Activated CD8-positive, alpha-beta memory T cell treated with anti-CD3 and anti-CD28 coated beads for 48 hours (primary cell): Measurements from ENCODE around the gene MUC5B.
"Not testable (repeated sequence)": the region's sequence is repeated elsewhere in the genome, so short reads cannot be mapped to it uniquely, and the experiment has no call there.

ENCODE experiments used
- DNase-seq, 3 experiments: peaks; one replicate each; pipeline ENCODE4 v3.0.0-alpha.2; 2020; ENCODE audit warnings: low read depth in 2 of 3, low spot score in 2 of 3

The MUC5B gene

GRCh38 chr11:1222491-1223345 lies at the start of gene MUC5B:
Gene MUC5B (plus strand): TSS chr11:1223066. CDS start chr11:1223124, 58 bp downstream.
- DNase-seq = no peak

- not testable (repeated sequence) for DNase-seq
Observed at GRCh38 chr11:1173396-1173795, 49.5 kb upstream of the MUC5B start.

DNA sequence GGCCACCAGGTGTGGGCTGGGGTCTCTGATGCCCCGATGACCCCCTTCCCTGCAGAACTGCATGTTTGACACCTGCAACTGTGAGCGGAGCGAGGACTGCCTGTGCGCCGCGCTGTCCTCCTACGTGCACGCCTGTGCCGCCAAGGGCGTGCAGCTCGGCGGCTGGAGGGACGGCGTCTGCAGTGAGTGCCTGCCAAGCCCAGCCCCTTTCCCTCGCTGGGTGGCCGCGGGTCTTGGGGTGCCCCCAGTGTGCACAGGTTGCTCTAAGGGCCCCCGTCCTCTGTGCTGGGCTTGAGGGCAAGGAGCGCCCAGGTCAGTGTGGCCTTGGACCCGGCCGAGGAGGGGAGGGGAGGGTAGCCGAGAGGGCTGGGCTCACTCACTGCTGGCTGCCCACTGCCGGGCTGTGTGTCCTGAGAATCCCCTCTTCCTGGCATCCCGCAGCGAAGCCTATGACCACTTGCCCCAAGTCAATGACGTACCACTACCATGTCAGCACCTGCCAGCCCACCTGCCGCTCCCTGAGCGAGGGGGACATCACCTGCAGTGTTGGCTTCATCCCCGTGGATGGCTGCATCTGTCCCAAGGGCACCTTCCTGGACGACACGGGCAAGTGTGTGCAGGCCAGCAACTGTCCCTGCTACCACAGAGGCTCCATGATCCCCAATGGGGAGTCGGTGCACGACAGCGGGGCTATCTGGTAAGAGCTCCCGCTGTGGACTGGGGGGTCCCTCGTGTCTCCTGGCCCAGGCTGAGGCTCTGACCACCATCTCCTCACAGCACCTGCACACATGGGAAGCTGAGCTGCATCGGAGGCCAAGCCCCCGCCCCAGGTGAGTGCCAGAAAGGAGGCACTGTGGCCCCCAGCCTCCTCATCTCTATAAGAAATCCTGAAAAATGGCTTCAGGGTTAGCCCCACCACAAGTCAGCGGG lies 48.2 kb upstream of the MUC5B start:
- DNase-seq = no peak

DNA sequence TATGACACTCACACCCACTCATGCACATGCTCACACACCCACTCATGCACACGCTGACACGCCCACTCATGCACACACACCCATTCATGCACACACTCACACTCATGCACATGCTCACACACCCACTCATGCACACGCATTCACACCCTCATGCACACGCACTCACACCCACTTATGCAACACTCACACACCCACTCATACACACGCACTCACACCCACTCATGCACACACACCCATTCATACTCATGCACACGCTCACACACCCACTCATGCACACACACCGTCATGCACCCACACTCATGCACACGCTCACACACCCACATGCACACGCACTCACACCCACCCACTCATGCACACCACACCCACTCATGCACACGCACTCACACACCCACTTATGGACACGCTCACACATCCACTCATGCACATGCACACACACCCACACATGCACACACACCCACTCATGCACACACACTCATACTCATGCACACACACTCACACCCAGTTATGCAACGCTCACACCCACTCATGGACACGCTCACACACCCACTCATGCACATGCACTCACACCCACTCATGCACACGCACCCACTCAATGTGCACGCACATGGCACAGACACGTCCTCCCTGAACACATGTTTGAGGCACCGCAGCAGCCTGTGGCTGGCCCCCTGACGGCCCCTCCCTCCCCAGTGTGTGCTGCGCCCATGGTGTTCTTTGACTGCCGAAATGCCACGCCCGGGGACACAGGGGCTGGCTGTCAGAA lies 47.2 kb upstream of the MUC5B start:
- no peak for DNase-seq

DNA sequence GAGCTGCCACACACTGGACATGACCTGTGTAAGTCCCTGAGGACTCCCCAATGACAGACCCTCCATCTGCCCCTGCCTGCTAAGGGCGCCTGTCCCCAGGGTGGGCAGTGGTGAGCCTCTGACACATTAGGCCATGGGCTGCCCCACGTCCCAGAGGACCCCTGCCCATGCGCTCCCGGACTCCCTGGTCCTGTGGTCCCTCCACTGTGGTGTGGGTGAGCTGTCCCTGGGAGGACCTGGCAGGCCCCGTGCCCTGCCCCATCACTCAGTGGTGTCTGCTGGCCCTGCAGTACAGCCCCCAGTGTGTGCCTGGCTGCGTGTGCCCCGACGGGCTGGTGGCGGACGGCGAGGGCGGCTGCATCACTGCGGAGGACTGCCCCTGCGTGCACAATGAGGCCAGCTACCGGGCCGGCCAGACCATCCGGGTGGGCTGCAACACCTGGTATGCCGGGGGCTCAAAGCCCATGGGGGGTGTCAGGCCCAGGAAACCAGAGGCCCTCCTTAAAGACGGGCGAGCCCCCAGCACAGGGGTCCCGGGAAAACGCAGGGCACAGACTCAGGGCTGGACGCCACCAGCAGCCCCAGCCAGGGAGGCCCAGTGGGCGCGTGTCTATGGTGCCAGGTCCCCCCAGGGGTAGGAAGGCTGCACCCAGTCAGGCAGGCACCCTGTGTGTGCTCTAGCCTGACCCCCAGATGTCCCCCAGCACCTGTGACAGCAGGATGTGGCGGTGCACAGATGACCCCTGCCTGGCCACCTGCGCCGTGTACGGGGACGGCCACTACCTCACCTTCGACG lies 46.4 kb upstream of the MUC5B start:
- DNase-seq = no peak

GRCh38 chr11:1177020-1177770 lies 45.7 kb upstream of the MUC5B start:
- DNase-seq = no peak

GRCh38 chr11:1177771-1178090 lies 45.1 kb upstream of the MUC5B start:
- no peak for DNase-seq

DNA sequence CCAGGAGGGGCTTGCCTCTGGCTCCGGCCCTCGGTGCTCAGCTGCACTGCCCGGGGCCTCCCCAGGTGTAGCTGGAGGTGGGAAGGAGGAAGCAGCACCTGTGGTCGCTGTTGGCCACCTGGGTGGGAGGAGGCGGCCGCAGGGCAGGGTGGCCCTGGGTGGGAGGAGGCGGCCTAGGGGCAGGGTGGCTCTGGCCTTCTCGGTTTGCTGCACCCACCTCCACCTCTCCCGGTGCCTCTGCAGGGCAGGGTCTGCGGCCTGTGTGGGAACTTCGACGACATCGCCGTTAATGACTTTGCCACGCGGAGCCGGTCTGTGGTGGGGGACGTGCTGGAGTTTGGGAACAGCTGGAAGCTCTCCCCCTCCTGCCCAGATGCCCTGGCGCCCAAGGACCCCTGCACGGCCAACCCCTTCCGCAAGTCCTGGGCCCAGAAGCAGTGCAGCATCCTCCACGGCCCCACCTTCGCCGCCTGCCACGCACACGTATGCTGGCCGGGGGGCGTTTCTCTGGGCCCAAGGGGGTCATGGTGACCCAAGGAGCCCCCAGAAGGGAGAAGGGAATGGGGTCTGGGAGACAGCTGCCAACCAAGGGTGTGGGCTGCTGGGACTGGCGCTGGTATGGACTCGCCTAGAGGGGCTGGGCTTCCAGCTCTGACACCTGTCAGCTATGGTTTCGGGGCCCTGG lies 44.5 kb upstream of the MUC5B start:
- DNase-seq = no peak

- no peak for DNase-seq
Observed at GRCh38 chr11:1178906-1179305, 44.0 kb upstream of the MUC5B start.

- DNase-seq = no peak
Observed at GRCh38 chr11:1179641-1180040, 43.2 kb upstream of the MUC5B start.

- no peak for DNase-seq
Observed at GRCh38 chr11:1180171-1180570, 42.7 kb upstream of the MUC5B start.

- no peak for DNase-seq
Observed at GRCh38 chr11:1180947-1181391, 41.9 kb upstream of the MUC5B start.

DNA sequence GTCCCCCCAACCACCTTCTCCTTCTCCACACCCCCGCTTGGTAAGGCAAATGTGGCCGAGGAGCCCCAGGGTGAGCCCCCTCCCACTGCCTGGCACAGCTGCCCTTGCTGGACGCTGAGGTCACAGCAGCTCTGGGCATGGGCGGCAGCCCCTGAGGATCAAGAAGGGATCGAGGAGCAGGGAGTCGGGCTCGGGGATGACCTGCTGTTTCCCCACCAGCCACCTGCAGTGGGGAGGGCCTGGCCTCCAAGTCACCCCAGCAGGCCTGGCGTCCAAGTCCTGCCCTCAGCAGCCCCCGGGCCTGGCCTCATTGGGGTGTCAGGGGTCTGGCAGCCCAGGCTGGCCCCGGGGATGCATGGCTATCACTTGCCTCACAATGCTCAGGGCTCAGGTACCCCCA lies 41.4 kb upstream of the MUC5B start:
- DNase-seq = no peak

GRCh38 chr11:1181853-1182535 lies 40.9 kb upstream of the MUC5B start:
- no peak for DNase-seq

DNA sequence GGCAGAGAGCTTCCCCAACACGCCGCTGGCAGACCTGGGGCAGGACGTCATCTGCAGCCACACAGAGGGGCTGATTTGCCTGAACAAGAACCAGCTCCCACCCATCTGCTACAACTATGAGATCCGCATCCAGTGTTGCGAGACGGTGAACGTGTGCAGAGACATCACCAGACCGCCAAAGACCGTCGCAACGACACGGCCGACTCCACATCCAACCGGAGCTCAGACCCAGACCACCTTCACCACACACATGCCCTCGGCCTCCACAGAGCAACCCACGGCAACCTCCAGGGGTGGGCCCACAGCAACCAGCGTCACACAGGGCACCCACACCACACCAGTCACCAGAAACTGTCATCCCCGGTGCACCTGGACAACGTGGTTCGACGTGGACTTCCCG lies 38.7 kb upstream of the MUC5B start:
- DNase-seq = not testable (repeated sequence)

GRCh38 chr11:1188451-1189130 lies 34.3 kb upstream of the MUC5B start:
- DNase-seq = not testable (repeated sequence)

DNA sequence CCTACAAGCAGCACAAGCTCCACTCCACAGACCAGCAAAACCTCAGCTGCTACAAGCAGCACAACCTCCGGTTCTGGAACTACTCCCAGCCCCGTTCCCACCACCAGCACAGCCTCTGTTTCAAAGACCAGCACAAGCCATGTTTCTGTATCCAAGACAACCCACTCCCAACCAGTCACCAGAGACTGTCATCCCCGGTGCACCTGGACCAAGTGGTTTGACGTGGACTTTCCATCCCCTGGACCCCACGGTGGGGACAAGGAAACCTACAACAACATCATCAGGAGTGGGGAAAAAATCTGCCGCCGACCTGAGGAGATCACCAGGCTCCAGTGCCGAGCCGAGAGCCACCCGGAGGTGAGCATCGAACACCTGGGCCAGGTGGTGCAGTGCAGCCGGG lies 33.0 kb upstream of the MUC5B start:
- DNase-seq = not testable (repeated sequence)
